Measurements from ENCODE around the gene UBE2E2. TPM values are rescaled to one million over a fixed set of nuclear protein-coding genes. Genes with fewer than 3 reads are reported as not detected.

Gene UBE2E2
- total RNA-seq, 3 donors from 2014 or later, result 31.5 to 96.2 (median 59.7) TPM

- no peaks in the 10 kb centered on the region for H3K4me1 ChIP-seq
Measured at GRCh38 chr3:23217872-23218554, 14.9 kb downstream of the UBE2E2 start.

DNA sequence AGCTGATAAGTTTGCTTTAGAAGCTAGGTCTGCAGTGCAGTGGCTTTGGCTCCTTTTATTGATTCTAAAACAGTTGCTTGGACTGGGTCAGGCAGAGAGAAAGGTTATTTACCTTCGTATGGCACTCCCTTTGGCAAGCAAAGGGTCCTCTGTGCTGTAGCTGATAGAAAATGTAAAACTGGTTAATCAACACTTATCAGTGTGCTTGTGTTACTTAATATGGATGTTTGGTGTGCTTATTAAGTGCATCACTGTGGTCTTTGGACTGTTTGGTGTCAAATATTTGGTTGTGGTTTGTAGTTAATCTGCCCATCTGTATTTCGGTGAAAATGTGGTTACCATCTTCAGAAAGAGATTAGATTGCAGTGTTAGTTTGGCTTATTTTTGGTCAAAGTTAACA, 16.0 kb downstream of the UBE2E2 start:
- TF ChIP-seq POLR2A (IDR thresholded peaks at IDR 0.05) (no peak), CTCF (IDR thresholded peaks at IDR 0.05) (no peak), POLR2AphosphoS5 (IDR thresholded peaks at IDR 0.05) (no peak)
- H3K36me3 ChIP-seq, result no peaks in the 10 kb centered on the region
- intact Hi-C loops (cut with DNase I; ENCODE audit: low total_unique reads), result no loop called here
- H3K27ac ChIP-seq, result no peak overlapping the region
- no peaks in the 10 kb centered on the region for H3K9me3 ChIP-seq
- no peaks in the 10 kb centered on the region for H3K27me3 ChIP-seq
- no peak overlapping the region for H3K4me3 ChIP-seq
- no peak for DNase-seq (ENCODE audit: low spot score in 2 of 2)
- H3K4me1 ChIP-seq, result no peaks in the 10 kb centered on the region

More at GRCh38 chr3:23217872-23218554, 14.9 kb downstream of the UBE2E2 start:
- H3K9me3 ChIP-seq, result no peaks in the 10 kb centered on the region
- TF ChIP-seq CTCF (IDR thresholded peaks at IDR 0.05) (no peak), POLR2A (IDR thresholded peaks at IDR 0.05) (no peak), POLR2AphosphoS5 (IDR thresholded peaks at IDR 0.05) (no peak)
- no peaks in the 10 kb centered on the region for H3K27me3 ChIP-seq
- intact Hi-C loops (cut with DNase I; ENCODE audit: low total_unique reads), result no loop called here
- H3K36me3 ChIP-seq, result no peaks in the 10 kb centered on the region
- H3K4me3 ChIP-seq, result no peak overlapping the region
- no peak for DNase-seq (ENCODE audit: low spot score in 2 of 2)
- H3K27ac ChIP-seq, result no peak overlapping the region

DNA sequence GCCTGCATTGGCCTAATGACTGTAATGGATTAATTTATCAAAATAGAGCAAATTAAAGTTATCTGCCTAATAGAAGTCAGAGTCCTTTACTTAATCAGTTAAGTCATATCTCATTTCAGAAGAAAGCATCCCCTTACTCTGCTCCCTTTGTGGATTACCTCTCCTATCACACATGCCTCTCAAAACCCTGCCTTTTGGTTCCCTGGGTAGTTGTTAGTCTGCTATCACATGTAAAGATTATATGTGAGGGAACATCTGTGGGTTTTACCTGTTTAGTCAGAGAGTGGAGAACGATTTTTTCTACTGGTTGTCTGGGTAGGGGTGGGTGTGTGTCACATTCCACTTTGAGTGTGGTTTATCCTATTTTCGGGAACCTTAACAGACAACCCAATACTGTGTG, 16.4 kb downstream of the UBE2E2 start:
- intact Hi-C loops (cut with DNase I; ENCODE audit: low total_unique reads), result no loop called here
- no peaks in the 10 kb centered on the region for H3K36me3 ChIP-seq
- no peaks in the 10 kb centered on the region for H3K27me3 ChIP-seq
- no peak for TF ChIP-seq CTCF (IDR thresholded peaks at IDR 0.05)
- no peak for TF ChIP-seq POLR2AphosphoS5 (IDR thresholded peaks at IDR 0.05)
- no peak for TF ChIP-seq POLR2A (IDR thresholded peaks at IDR 0.05)
- no peaks in the 10 kb centered on the region for H3K9me3 ChIP-seq
- no peak overlapping the region for H3K4me3 ChIP-seq
- no peaks in the 10 kb centered on the region for H3K4me1 ChIP-seq
- H3K27ac ChIP-seq, result no peak overlapping the region
- no peak for DNase-seq (ENCODE audit: low spot score in 2 of 2)

DNA sequence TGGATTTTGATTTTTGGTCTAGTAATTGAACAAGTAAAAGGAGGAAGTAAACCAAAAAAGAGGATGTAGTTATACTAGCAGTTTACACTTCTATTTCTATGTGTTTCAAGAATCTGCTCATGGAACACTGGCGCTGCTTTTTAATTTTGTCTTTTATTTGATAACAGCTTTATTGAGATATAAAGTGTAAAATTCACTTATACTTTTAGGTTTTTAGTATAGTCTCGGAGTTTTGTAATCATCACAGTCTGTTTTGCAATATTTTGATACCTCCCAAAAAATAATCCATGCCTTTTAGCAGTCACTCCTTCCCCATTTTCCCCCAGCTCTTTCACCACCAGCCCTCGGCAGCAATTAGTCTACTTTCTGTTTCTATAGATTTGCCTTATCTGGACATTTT, 18.0 kb downstream of the UBE2E2 start:
- Histone ChIP-seq H3K27me3 (no peaks in the 10 kb centered on the region), H3K4me3 (peak overlapping the region in 1 of 3 donors; percentile 7), H3K4me1 (no peaks in the 10 kb centered on the region), H3K27ac (no peak overlapping the region), H3K9me3 (no peaks in the 10 kb centered on the region), H3K36me3 (no peaks in the 10 kb centered on the region)
- intact Hi-C loops (cut with DNase I; ENCODE audit: low total_unique reads), result no loop called here
- no peak for TF ChIP-seq POLR2AphosphoS5 (IDR thresholded peaks at IDR 0.05)
- TF ChIP-seq POLR2A (IDR thresholded peaks at IDR 0.05), result no peak
- TF ChIP-seq CTCF (IDR thresholded peaks at IDR 0.05), result no peak
- no peak for DNase-seq (ENCODE audit: low spot score in 2 of 2)

GRCh38 chr3:23232016-23232415, 28.9 kb downstream of the UBE2E2 start:
- H3K4me3 ChIP-seq, result no peak overlapping the region
- TF ChIP-seq POLR2AphosphoS5 (IDR thresholded peaks at IDR 0.05), result no peak
- TF ChIP-seq POLR2A (IDR thresholded peaks at IDR 0.05), result no peak
- TF ChIP-seq CTCF (IDR thresholded peaks at IDR 0.05), result no peak
- intact Hi-C loops (cut with DNase I; ENCODE audit: low total_unique reads), result no loop called here
- no peaks in the 10 kb centered on the region for H3K27me3 ChIP-seq
- H3K36me3 ChIP-seq, result no peaks in the 10 kb centered on the region
- H3K4me1 ChIP-seq, result no peaks in the 10 kb centered on the region
- no peak overlapping the region for H3K27ac ChIP-seq
- H3K9me3 ChIP-seq, result no peaks in the 10 kb centered on the region
- no peak for DNase-seq (ENCODE audit: low spot score in 2 of 2)
